OCI-LY7 (cell line): ENCODE measurements around the gene NTPCR.

Source experiments
- CTCF ChIP-seq: fragments of 200-600 bp; sonication (generic); conservative IDR thresholded peaks from 2 replicates; pipeline ENCODE4 v1.5.1; 2014; ENCODE audit warnings: mild to moderate bottlenecking, antibody characterized with exemption, low read length, moderate library complexity, mixed read lengths
- EZH2phosphoT487 ChIP-seq: fragments of 200-600 bp; sonication (generic); IDR thresholded peaks from 2 replicates; pipeline ENCODE4 v1.6.1; 2018; ENCODE audit warnings: low read depth, borderline replicate concordance, mild to moderate bottlenecking, mixed run types, antibody characterized with exemption, low read length, moderate library complexity, mixed read lengths

- no peak for TF ChIP-seq CTCF
- TF ChIP-seq EZH2phosphoT487 = no peak
Measured at GRCh38 chr1:233027046-233027445, 76.6 kb downstream of the NTPCR start.
